Suppressor macrophage (primary cell): ENCODE measurements around the gene ZNF576.
"Not testable (repeated sequence)": the region's sequence is repeated elsewhere in the genome, so short reads cannot be mapped to it uniquely, and the experiment has no call there.

Experiments
- DNase-seq, 4 experiments: peaks; one replicate each; pipeline ENCODE4 v3.0.0-alpha.2; 2020 to 2022

ZNF576 gene

GRCh38 chr19:43626838-43627237 lies 30.4 kb downstream of the ZNF576 start:
- no peak for DNase-seq

- no peak for DNase-seq
Observed at GRCh38 chr19:43628646-43629326, 32.4 kb downstream of the ZNF576 start.

- no peak for DNase-seq
Observed at GRCh38 chr19:43631491-43631890, 35.1 kb downstream of the ZNF576 start.

- DNase-seq: no peak
Observed at GRCh38 chr19:43633520-43633919, 37.1 kb downstream of the ZNF576 start.

GRCh38 chr19:43634068-43634467 lies 37.7 kb downstream of the ZNF576 start:
- no peak for DNase-seq

- no peak for DNase-seq
Observed at GRCh38 chr19:43634506-43634871, 38.1 kb downstream of the ZNF576 start.

GRCh38 chr19:43634872-43635560 lies 38.6 kb downstream of the ZNF576 start:
- DNase-seq: no peak

GRCh38 chr19:43635561-43635940 lies 39.2 kb downstream of the ZNF576 start:
- DNase-seq: not testable (repeated sequence)

- DNase-seq: no peak
Observed at GRCh38 chr19:43636121-43636683, 39.8 kb downstream of the ZNF576 start.

GRCh38 chr19:43638214-43638994 lies 42.0 kb downstream of the ZNF576 start:
- no peak for DNase-seq

- no peak for DNase-seq
Observed at GRCh38 chr19:43638995-43639518, 42.7 kb downstream of the ZNF576 start.

GRCh38 chr19:43639519-43640423 lies 43.4 kb downstream of the ZNF576 start, which contains the start of gene CADM4:
Gene CADM4 (minus strand): TSS chr19:43639850. CDS start chr19:43639790, 60 bp downstream.
- peak in 2 of 4 experiments; percentile 47 to 57 for DNase-seq

GRCh38 chr19:43640424-43640757 lies 44.0 kb downstream of the ZNF576 start:
- no peak for DNase-seq

- DNase-seq: no peak
Observed at GRCh38 chr19:43641333-43641732, 44.9 kb downstream of the ZNF576 start.

- no peak for DNase-seq
Observed at GRCh38 chr19:43642531-43642930, 46.1 kb downstream of the ZNF576 start.

GRCh38 chr19:43643326-43643725 lies 46.9 kb downstream of the ZNF576 start:
- no peak for DNase-seq

GRCh38 chr19:43644181-43644580 lies 47.8 kb downstream of the ZNF576 start:
- no peak for DNase-seq

GRCh38 chr19:43648633-43649032 lies 52.2 kb downstream of the ZNF576 start:
- no peak for DNase-seq

GRCh38 chr19:43649514-43649913 lies 53.1 kb downstream of the ZNF576 start:
- DNase-seq: no peak

GRCh38 chr19:43650276-43650675 lies 53.9 kb downstream of the ZNF576 start:
- not testable (repeated sequence) for DNase-seq
